Loucy (cell line): Measurements from ENCODE around the gene FHIP2A.
A peak's percentile ranks its signal among the peaks of the same experiment; 100 is the strongest.

Experiments
- H2AFZ ChIP-seq: fragments of 200-600 bp; sonication (generic); 2 replicates; pipeline ENCODE4 v1.6.0; 2016; ENCODE audit warnings: antibody characterized with exemption, mild to moderate bottlenecking, low read length, moderate library complexity
- H3F3A ChIP-seq: fragments of 200-600 bp; 2 replicates; pipeline ENCODE4 v1.6.0; 2016; ENCODE audit warnings: antibody characterized with exemption, low read depth, mild to moderate bottlenecking
- H3K27me3 ChIP-seq: fragments of 200-600 bp; sonication (generic); 2 replicates; pipeline ENCODE4 v1.6.1; 2014; ENCODE audit warnings: low read length, mild to moderate bottlenecking; ENCODE audit not compliant: insufficient read depth, poor library complexity, severe bottlenecking
- H3K36me3 ChIP-seq: fragments of 200-600 bp; sonication (generic); 2 replicates; pipeline ENCODE4 v1.6.1; 2016; ENCODE audit warnings: low read length; ENCODE audit not compliant: insufficient read depth
- H3K4me1 ChIP-seq: fragments of 200-600 bp; sonication (generic); 2 replicates; pipeline ENCODE4 v1.5.1; 2014; ENCODE audit warnings: low read length, mild to moderate bottlenecking; ENCODE audit not compliant: insufficient read depth, poor library complexity, severe bottlenecking
- H3K4me2 ChIP-seq: fragments of 200-600 bp; sonication (generic); 2 replicates; pipeline ENCODE4 v1.6.0; 2014; ENCODE audit warnings: antibody characterized with exemption, low read length, low read depth, mild to moderate bottlenecking; ENCODE audit not compliant: poor library complexity, severe bottlenecking
- H3K4me3 ChIP-seq: fragments of 200-600 bp; sonication (generic); 2 replicates; pipeline ENCODE4 v1.5.1; 2014; ENCODE audit warnings: low read length, mild to moderate bottlenecking, mixed read lengths; ENCODE audit not compliant: poor library complexity, severe bottlenecking
- H3K79me2 ChIP-seq: fragments of 200-600 bp; sonication (generic); 2 replicates; pipeline ENCODE4 v1.6.1; 2014; ENCODE audit warnings: low read length; ENCODE audit not compliant: insufficient read depth
- H3K9ac ChIP-seq: fragments of 200-600 bp; sonication (generic); 2 replicates; pipeline ENCODE4 v1.6.0; 2014; ENCODE audit warnings: mild to moderate bottlenecking, low read depth, low read length, moderate library complexity; ENCODE audit not compliant: poor library complexity, severe bottlenecking
- H3K9me2 ChIP-seq: fragments of 200-600 bp; sonication (generic); replicated peaks from 2 replicates; pipeline ENCODE4 v1.6.1; 2016; ENCODE audit warnings: low read depth, low read length, mixed read lengths
- H3K9me3 ChIP-seq: fragments of 200-600 bp; sonication (generic); 2 replicates; pipeline ENCODE4 v1.6.1; 2014; ENCODE audit warnings: mild to moderate bottlenecking, antibody characterized with exemption, low read length, low read depth; ENCODE audit not compliant: insufficient read depth
- H4K20me1 ChIP-seq: fragments of 200-600 bp; sonication (generic); 2 replicates; pipeline ENCODE4 v1.6.0; 2014; ENCODE audit warnings: antibody characterized with exemption, low read length, mild to moderate bottlenecking; ENCODE audit not compliant: insufficient read depth, poor library complexity, severe bottlenecking
- CTCF ChIP-seq: fragments of 200-600 bp; sonication (generic); conservative IDR thresholded peaks from 2 replicates; pipeline ENCODE4 v1.5.1; 2014; ENCODE audit warnings: mild to moderate bottlenecking, antibody characterized with exemption, low read length
- EZH2phosphoT487 ChIP-seq: fragments of 200-600 bp; IDR thresholded peaks from 2 replicates; pipeline ENCODE4 v1.6.1; 2018; ENCODE audit warnings: antibody characterized with exemption, mild to moderate bottlenecking, moderate library complexity, borderline replicate concordance

The FHIP2A gene

GRCh38 chr10:114824391-114824790 is 2.8 kb downstream of the FHIP2A start:
- Histone ChIP-seq H3K9ac (peak overlapping the region; percentile 87), H3K9me3 (no peaks in the 10 kb centered on the region), H3K79me2 (peaks cover 81% of the 10 kb centered on the region), H3F3A (no peaks in the 10 kb centered on the region), H3K9me2 (no peaks in the 10 kb centered on the region), H2AFZ (no peak overlapping the region), H3K4me1 (peaks cover 58% of the 10 kb centered on the region), H3K36me3 (no peaks in the 10 kb centered on the region), H4K20me1 (peaks cover 49% of the 10 kb centered on the region), H3K4me2 (peak overlapping the region; percentile 100), H3K4me3 (peak overlapping the region; percentile 81), H3K27me3 (no peaks in the 10 kb centered on the region)
- TF ChIP-seq EZH2phosphoT487 (no peak), CTCF (no peak)

- Histone ChIP-seq H4K20me1 (peaks cover 58% of the 10 kb centered on the region), H3F3A (no peaks in the 10 kb centered on the region), H3K36me3 (no peaks in the 10 kb centered on the region), H3K9me3 (no peaks in the 10 kb centered on the region), H3K9me2 (no peaks in the 10 kb centered on the region), H3K9ac (peak overlapping the region; percentile 87), H3K4me2 (peak overlapping the region; percentile 100), H2AFZ (no peak overlapping the region), H3K4me3 (peak overlapping the region; percentile 81), H3K27me3 (no peaks in the 10 kb centered on the region), H3K4me1 (peaks cover 63% of the 10 kb centered on the region), H3K79me2 (peaks cover 90% of the 10 kb centered on the region)
- no peak for TF ChIP-seq CTCF
- no peak for TF ChIP-seq EZH2phosphoT487
These were observed 4.1 kb downstream of the FHIP2A start for GRCh38 chr10:114825513-114826253.

GRCh38 chr10:114829160-114829909 is 7.8 kb downstream of the FHIP2A start:
- Histone ChIP-seq H3K27me3 (no peaks in the 10 kb centered on the region), H3K79me2 (peaks cover 86% of the 10 kb centered on the region), H3K4me2 (peak overlapping the region; percentile 100), H3K4me3 (peak overlapping the region; percentile 37), H4K20me1 (peaks cover 61% of the 10 kb centered on the region), H3F3A (no peaks in the 10 kb centered on the region), H3K36me3 (peaks cover 30% of the 10 kb centered on the region), H3K4me1 (peaks cover 67% of the 10 kb centered on the region), H3K9me2 (no peaks in the 10 kb centered on the region), H3K9ac (no peak overlapping the region), H3K9me3 (no peaks in the 10 kb centered on the region), H2AFZ (no peak overlapping the region)
- TF ChIP-seq CTCF (no peak), EZH2phosphoT487 (no peak)
